HepG2 (cell line): ENCODE measurements around the gene PCDHA12.

ENCODE experiments used
- CTCF ChIP-seq: sonication (generic); formaldehyde crosslinking; IDR thresholded peaks from 2 replicates; pipeline ENCODE4 v1.5.0; 2020; ENCODE audit warnings: mild to moderate bottlenecking, missing genetic modification reagents, moderate library complexity
- EZH2 ChIP-seq: conservative IDR thresholded peaks from 2 replicates; pipeline ENCODE4 v1.6.1; 2012; ENCODE audit warnings: mild to moderate bottlenecking, low read depth, low read length, moderate library complexity
- FOXM1 ChIP-seq: sonication (generic); formaldehyde crosslinking; IDR thresholded peaks from 2 replicates; pipeline ENCODE4 v1.5.0; 2020; ENCODE audit warnings: missing genetic modification reagents
- HOXA5 ChIP-seq: sonication (generic); formaldehyde crosslinking; IDR thresholded peaks from 2 replicates; pipeline ENCODE4 v1.4.0; 2020; ENCODE audit warnings: missing genetic modification reagents
- RAD21 ChIP-seq: fragments of 450-650 bp; formaldehyde crosslinking; IDR thresholded peaks from 2 replicates; pipeline ENCODE4 v1.5.0; 2020; ENCODE audit warnings: mild to moderate bottlenecking
- SPEN ChIP-seq: sonication (generic); formaldehyde crosslinking; IDR thresholded peaks from 2 replicates; pipeline ENCODE4 v1.5.1; 2020; ENCODE audit warnings: low read depth, mild to moderate bottlenecking, missing genetic modification reagents
- ZBTB7A ChIP-seq: sonication (generic); formaldehyde crosslinking; IDR thresholded peaks from 2 replicates; pipeline ENCODE4 v1.8.0; 2022; ENCODE audit warnings: mild to moderate bottlenecking, missing genetic modification reagents
- ZFP91 ChIP-seq: sonication (generic); formaldehyde crosslinking; IDR thresholded peaks from 2 replicates; pipeline ENCODE4 v1.9.0; 2022; ENCODE audit warnings: missing genetic modification reagents, mild to moderate bottlenecking, borderline replicate concordance
- ZNF407 ChIP-seq: sonication (generic); formaldehyde crosslinking; IDR thresholded peaks from one replicate; pipeline ENCODE4 v1.5.1; 2020; ENCODE audit warnings: mild to moderate bottlenecking, missing genetic modification reagents; ENCODE audit errors: not compliant biosample characterization
- TF ChIP-seq, protein P1 (sequence below): IDR thresholded peaks from 2 replicates; pipeline ENCODE4 v1.6.1; 2012; ENCODE audit warnings: low read length, improper control_type of control experiment
- TF ChIP-seq, protein P2 (sequence below): sonication (generic); formaldehyde crosslinking; IDR thresholded peaks from 2 replicates; pipeline ENCODE4 v1.4.0; 2020; ENCODE audit warnings: missing genetic modification reagents

GRCh38 chr5:140927228-140927573, 52.1 kb downstream of the PCDHA12 start:
- no peak for TF ChIP-seq ZNF407 (CRISPR knock-in tag)
- no peak for TF ChIP-seq EZH2
- no peak for TF ChIP-seq FOXM1 (CRISPR knock-in tag)
- TF ChIP-seq, protein P1, sequence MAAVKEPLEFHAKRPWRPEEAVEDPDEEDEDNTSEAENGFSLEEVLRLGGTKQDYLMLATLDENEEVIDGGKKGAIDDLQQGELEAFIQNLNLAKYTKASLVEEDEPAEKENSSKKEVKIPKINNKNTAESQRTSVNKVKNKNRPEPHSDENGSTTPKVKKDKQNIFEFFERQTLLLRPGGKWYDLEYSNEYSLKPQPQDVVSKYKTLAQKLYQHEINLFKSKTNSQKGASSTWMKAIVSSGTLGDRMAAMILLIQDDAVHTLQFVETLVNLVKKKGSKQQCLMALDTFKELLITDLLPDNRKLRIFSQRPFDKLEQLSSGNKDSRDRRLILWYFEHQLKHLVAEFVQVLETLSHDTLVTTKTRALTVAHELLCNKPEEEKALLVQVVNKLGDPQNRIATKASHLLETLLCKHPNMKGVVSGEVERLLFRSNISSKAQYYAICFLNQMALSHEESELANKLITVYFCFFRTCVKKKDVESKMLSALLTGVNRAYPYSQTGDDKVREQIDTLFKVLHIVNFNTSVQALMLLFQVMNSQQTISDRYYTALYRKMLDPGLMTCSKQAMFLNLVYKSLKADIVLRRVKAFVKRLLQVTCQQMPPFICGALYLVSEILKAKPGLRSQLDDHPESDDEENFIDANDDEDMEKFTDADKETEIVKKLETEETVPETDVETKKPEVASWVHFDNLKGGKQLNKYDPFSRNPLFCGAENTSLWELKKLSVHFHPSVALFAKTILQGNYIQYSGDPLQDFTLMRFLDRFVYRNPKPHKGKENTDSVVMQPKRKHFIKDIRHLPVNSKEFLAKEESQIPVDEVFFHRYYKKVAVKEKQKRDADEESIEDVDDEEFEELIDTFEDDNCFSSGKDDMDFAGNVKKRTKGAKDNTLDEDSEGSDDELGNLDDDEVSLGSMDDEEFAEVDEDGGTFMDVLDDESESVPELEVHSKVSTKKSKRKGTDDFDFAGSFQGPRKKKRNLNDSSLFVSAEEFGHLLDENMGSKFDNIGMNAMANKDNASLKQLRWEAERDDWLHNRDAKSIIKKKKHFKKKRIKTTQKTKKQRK: no peak
- TF ChIP-seq CTCF (CRISPR knock-in tag): no peak
- TF ChIP-seq, protein P2, sequence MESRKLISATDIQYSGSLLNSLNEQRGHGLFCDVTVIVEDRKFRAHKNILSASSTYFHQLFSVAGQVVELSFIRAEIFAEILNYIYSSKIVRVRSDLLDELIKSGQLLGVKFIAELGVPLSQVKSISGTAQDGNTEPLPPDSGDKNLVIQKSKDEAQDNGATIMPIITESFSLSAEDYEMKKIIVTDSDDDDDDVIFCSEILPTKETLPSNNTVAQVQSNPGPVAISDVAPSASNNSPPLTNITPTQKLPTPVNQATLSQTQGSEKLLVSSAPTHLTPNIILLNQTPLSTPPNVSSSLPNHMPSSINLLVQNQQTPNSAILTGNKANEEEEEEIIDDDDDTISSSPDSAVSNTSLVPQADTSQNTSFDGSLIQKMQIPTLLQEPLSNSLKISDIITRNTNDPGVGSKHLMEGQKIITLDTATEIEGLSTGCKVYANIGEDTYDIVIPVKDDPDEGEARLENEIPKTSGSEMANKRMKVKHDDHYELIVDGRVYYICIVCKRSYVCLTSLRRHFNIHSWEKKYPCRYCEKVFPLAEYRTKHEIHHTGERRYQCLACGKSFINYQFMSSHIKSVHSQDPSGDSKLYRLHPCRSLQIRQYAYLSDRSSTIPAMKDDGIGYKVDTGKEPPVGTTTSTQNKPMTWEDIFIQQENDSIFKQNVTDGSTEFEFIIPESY: no peak
- TF ChIP-seq SPEN: no peak
- TF ChIP-seq RAD21 (CRISPR knock-in tag): no peak
- TF ChIP-seq HOXA5 (CRISPR knock-in tag): no peak
- TF ChIP-seq ZBTB7A: no peak
- no peak for TF ChIP-seq ZFP91 (CRISPR knock-in tag)
